ENCODE data around the gene VSIR. TPM values are rescaled to one million over a fixed set of nuclear protein-coding genes. Genes with fewer than 3 reads are reported as not detected.

VSIR gene
- total RNA-seq, 4 donors from 2014 or later, result 34.7 to 83.6 (median 61.6) TPM

DNA sequence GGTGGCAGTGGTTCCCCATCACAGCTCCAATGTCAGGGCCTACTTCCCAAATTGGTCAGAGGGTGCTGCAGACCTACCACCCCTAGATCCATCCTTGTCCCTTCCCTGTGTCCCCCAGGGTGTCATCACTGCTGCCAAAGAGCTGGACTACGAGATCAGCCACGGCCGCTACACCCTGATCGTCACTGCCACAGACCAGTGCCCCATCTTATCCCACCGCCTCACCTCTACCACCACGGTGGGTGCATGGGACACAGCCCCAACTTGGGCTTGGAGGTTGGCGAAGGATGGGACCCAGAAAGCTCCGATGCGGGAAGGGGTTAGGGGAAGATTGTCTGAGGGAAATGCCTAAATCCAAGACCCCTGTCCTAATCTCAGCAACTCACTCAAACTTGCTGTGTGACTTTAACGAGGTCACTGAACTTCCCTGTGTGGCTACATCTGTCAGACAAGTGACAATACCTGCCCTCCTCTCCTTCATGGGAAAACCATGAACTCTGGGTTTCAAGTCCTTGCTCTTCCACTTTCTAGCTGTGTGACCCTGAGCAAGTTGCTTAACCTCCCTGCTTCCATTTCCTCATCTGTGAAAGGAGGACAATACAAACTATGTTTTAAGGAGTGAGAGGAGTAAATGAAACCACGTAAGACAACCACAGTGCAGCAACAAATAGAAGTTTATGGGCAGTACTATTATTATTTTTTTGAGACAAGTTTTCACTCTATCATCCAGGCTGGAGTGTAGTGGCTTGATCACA is 4.9 kb upstream of the VSIR start:
- Histone ChIP-seq H3K9me3 (no peaks in the 10 kb centered on the region), H3K27me3 (no peaks in the 10 kb centered on the region), H3K27ac (no peak overlapping the region), H3K4me1 (peaks cover 0 to 36% (median 6%) of the 10 kb centered on the region in 3 donors), H3K36me3 (no peaks in the 10 kb centered on the region), H3K4me3 (no peak overlapping the region)
- TF ChIP-seq POLR2A (IDR thresholded peaks at IDR 0.05) (no peak), EP300 (IDR thresholded peaks at IDR 0.05) (no peak), POLR2AphosphoS5 (IDR thresholded peaks at IDR 0.05) (no peak)
- TF ChIP-seq, protein P1, sequence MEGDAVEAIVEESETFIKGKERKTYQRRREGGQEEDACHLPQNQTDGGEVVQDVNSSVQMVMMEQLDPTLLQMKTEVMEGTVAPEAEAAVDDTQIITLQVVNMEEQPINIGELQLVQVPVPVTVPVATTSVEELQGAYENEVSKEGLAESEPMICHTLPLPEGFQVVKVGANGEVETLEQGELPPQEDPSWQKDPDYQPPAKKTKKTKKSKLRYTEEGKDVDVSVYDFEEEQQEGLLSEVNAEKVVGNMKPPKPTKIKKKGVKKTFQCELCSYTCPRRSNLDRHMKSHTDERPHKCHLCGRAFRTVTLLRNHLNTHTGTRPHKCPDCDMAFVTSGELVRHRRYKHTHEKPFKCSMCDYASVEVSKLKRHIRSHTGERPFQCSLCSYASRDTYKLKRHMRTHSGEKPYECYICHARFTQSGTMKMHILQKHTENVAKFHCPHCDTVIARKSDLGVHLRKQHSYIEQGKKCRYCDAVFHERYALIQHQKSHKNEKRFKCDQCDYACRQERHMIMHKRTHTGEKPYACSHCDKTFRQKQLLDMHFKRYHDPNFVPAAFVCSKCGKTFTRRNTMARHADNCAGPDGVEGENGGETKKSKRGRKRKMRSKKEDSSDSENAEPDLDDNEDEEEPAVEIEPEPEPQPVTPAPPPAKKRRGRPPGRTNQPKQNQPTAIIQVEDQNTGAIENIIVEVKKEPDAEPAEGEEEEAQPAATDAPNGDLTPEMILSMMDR (IDR thresholded peaks at IDR 0.05), result no peak
- WGBS, 2 donors (ENCODE audit: low coverage in 1 of 2), result 61 to 71% methylated on average over 3 to 4 of the region's 11 CpGs
- ATAC-seq, result no peak

DNA sequence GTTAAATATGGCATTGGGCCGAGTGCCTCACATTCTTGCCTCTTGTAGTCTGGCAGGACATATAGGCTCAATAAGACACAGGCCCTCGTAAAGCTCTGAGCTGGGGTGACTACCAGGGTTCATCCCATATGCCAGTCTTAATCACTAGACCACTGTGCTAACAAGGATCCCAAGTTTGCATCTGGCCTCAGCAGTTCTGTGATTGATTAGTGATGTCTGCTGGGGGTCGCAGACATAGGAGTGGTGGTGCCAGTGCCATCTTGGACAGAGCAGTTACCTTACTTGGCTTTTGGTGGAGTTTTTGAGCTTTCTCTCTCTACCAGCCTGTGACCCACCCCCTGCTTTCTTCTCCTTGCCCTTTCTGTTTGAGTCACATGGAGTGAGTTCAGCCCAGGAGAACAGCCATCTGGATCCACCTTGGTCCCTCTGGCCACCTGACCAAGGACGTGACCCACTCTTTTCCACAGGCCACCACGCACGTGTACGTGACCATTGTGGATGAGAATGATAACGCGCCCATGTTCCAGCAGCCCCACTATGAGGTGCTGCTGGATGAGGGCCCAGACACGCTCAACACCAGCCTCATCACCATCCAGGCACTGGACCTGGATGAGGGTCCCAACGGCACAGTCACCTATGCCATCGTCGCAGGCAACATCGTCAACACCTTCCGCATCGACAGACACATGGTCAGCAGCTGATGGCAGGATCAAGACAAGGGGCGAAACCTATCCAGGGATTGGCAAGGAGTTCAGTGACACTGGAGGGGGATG is 4.1 kb upstream of the VSIR start:
- peaks cover 0 to 36% (median 6%) of the 10 kb centered on the region in 3 donors for H3K4me1 ChIP-seq
- no peaks in the 10 kb centered on the region for H3K36me3 ChIP-seq
- no peak overlapping the region for H3K4me3 ChIP-seq
- no peaks in the 10 kb centered on the region for H3K9me3 ChIP-seq
- no peaks in the 10 kb centered on the region for H3K27me3 ChIP-seq
- no peak overlapping the region for H3K27ac ChIP-seq
- ATAC-seq, result no peak
- TF ChIP-seq, protein P1 (IDR thresholded peaks at IDR 0.05), result no peak
- TF ChIP-seq POLR2AphosphoS5 (IDR thresholded peaks at IDR 0.05), result no peak
- TF ChIP-seq POLR2A (IDR thresholded peaks at IDR 0.05), result no peak
- TF ChIP-seq EP300 (IDR thresholded peaks at IDR 0.05), result no peak
- WGBS, 2 donors (ENCODE audit: low coverage in 1 of 2), result 88 to 96% methylated on average over 3 to 8 of the region's 17 CpGs

DNA sequence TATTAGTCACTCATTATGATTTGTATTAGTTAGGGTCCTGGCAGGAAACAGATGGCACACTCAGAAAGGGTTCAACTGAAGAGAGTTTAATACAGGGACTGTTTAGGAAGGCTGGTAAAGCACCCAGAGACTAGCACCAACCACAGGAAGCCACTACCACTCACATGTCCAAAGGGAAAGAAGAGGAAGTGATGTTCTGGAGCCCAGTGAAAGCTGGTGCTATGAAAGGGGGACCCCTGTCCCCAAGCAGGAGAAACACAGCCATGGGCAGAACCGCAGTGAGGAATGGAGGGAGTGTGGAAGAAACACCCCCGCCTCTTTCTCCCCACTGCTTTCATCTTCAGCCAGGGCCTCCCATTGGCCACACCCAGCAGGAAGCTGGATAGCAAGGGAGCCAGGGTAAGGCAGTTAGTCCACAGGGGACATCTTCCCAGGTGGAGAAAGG is 3.2 kb upstream of the VSIR start:
- Histone ChIP-seq H3K27me3 (no peaks in the 10 kb centered on the region), H3K27ac (no peak overlapping the region), H3K4me3 (no peak overlapping the region), H3K9me3 (no peaks in the 10 kb centered on the region), H3K36me3 (no peaks in the 10 kb centered on the region), H3K4me1 (peaks cover 3 to 41% (median 11%) of the 10 kb centered on the region in 3 donors)
- 50 to 78% methylated on average over 1 to 2 of the region's 2 CpGs for WGBS, 2 donors (ENCODE audit: low coverage in 1 of 2)
- TF ChIP-seq EP300 (IDR thresholded peaks at IDR 0.05) (no peak), POLR2AphosphoS5 (IDR thresholded peaks at IDR 0.05) (no peak), POLR2A (IDR thresholded peaks at IDR 0.05) (no peak)
- TF ChIP-seq, protein P1 (IDR thresholded peaks at IDR 0.05), result no peak
- no peak for ATAC-seq

DNA sequence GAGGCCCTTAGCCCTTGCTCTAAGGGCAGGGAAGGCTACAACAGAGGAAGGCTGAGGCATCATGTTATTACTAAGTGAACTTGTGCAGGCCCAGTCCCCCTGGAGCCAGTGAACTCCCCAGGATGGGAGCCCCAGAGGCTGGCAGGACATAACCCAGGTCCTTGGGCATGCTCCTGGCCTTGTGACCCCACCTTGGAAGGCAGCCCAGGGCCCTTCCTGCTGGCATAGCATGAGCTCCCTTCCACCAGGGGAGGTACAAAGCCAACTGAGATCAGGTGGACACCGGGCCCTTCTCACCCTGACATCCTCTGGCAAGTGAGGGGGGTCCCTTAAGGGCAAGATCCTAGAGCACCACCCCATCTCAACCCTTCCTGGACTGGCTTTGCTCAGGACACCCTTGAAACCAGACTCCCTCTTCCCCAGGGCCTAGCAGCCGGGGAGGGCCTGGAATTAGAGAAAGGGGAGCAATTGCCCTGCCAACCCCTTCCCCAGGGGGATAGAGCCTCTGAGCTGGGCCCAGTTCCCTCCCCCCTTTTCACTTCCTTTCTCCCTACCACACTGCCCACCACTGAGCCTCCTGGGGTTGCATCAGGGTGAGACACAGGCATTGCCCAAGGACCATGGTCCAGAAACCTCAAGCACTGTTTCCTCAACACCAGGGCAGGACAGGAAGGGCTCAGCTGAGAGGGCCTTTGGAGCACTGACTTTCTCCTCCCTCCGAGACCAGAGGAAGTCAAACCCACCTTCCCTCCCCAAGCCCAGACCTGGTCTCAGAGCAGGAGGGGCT is 1.8 kb upstream of the VSIR start:
- no peaks in the 10 kb centered on the region for H3K27me3 ChIP-seq
- TF ChIP-seq EP300 (IDR thresholded peaks at IDR 0.05) (no peak), POLR2AphosphoS5 (IDR thresholded peaks at IDR 0.05) (no peak), POLR2A (IDR thresholded peaks at IDR 0.05) (no peak)
- TF ChIP-seq, protein P1 (IDR thresholded peaks at IDR 0.05), result no peak
- 71 to 83% methylated on average over 1 of the region's 3 CpGs for WGBS, 2 donors (ENCODE audit: low coverage in 1 of 2)
- ATAC-seq, result no peak
- H3K27ac ChIP-seq, result peak overlapping the region in 1 of 4 donors; percentile 18
- H3K36me3 ChIP-seq, result no peaks in the 10 kb centered on the region
- no peak overlapping the region for H3K4me3 ChIP-seq
- peaks cover 3 to 55% (median 22%) of the 10 kb centered on the region in 3 donors for H3K4me1 ChIP-seq
- H3K9me3 ChIP-seq, result no peaks in the 10 kb centered on the region
